B cell (primary cell): ENCODE results near the gene KYAT1. TPM values are rescaled to one million over a fixed set of nuclear protein-coding genes. Genes with fewer than 3 reads are reported as not detected.

ENCODE experiments used
- ATAC-seq: fragments of 200-7000 bp; cut with Tn5 transposase; one replicate; pipeline ENCODE4 v1.10.0; 2021; ENCODE audit warnings: low read depth, mild to moderate bottlenecking, moderate number of reproducible peaks, moderate library complexity
- CTCF ChIA-PET: fragments of 350-600 bp; sonication (Branson Sonifier 250); formaldehyde crosslinking; loops from one replicate; lab custom pipeline; 2021; ENCODE audit warnings: antibody characterized with exemption, inconsistent platforms; lab: Charles Lee
- POLR2A ChIA-PET: fragments of 350-600 bp; sonication (Branson Sonifier 250); formaldehyde crosslinking; loops from one replicate; lab custom pipeline; 2021; ENCODE audit warnings: antibody characterized with exemption; lab: Charles Lee
- DNase-seq: peaks from one replicate; pipeline ENCODE4 v3.0.0; 2013
- H2AFZ ChIP-seq: 2 replicates; pipeline ENCODE4 v1.6.1; 2012; ENCODE audit warnings: mild to moderate bottlenecking, low read depth, low read length; ENCODE audit not compliant: insufficient read depth, poor library complexity, severe bottlenecking
- H3K27ac ChIP-seq, 2 donors: 1 replicate in 1 of 2; 2 replicates in 1 of 2; pipeline ENCODE4 v1.5.1; 2012 to 2013; ENCODE audit warnings: low read length in 2 of 2, mild to moderate bottlenecking in 2 of 2, moderate library complexity in 1 of 2
- H3K27me3 ChIP-seq, 4 experiments: fragments of 200-600 bp in 1 of 4; sonication (generic) in 1 of 4; replicated peaks in 1 of 4; 1 replicate in 2 of 4; 2 replicates in 2 of 4; pipeline versions ENCODE4 v1.6.1 to v1.7.0; 2013 to 2016; ENCODE audit warnings: low read length in 3 of 4, mild to moderate bottlenecking in 2 of 4, mixed read lengths in 1 of 4, moderate library complexity in 1 of 4; ENCODE audit not compliant: insufficient read depth in 4 of 4, control insufficient read depth in 3 of 4; ENCODE audit errors: control extremely low read depth in 1 of 4
- H3K36me3 ChIP-seq, 2 experiments: replicated peaks in 1 of 2; 1 replicate in 1 of 2; 2 replicates in 1 of 2; pipeline versions ENCODE4 v1.6.1 to v1.7.1; 2013; ENCODE audit warnings: low read length in 1 of 2; ENCODE audit not compliant: insufficient read depth in 2 of 2, control insufficient read depth in 1 of 2; ENCODE audit errors: control extremely low read depth in 1 of 2, extremely low read depth in 1 of 2
- H3K4me1 ChIP-seq, 2 donors: fragments of 200-600 bp in 1 of 2; sonication (generic) in 1 of 2; 1 replicate in 1 of 2; 2 replicates in 1 of 2; pipeline versions ENCODE4 v1.5.1 to v1.6.1; 2013 to 2017; ENCODE audit warnings: low read length in 2 of 2; ENCODE audit not compliant: control insufficient read depth in 2 of 2, insufficient read depth in 2 of 2
- H3K4me2 ChIP-seq: replicated peaks from 2 replicates; pipeline ENCODE3; 2012; ENCODE audit warnings: mild to moderate bottlenecking, low read depth, low read length; ENCODE audit not compliant: poor library complexity, severe bottlenecking
- H3K4me3 ChIP-seq, 5 experiments: fragments of 200-600 bp in 1 of 5; sonication (generic) in 1 of 5; 1 replicate in 3 of 5; 2 replicates in 2 of 5; pipeline versions ENCODE4 v1.5.1 to v1.7.0; 2011 to 2016; ENCODE audit warnings: low read length in 4 of 5, mild to moderate bottlenecking in 4 of 5, low read depth in 2 of 5, control low read depth in 1 of 5, moderate library complexity in 1 of 5; ENCODE audit not compliant: insufficient read depth in 1 of 5; ENCODE audit errors: control extremely low read depth in 1 of 5, extremely low read depth in 1 of 5
- H3K79me2 ChIP-seq: fragments of 200-600 bp; sonication (generic); one replicate; pipeline ENCODE4 v1.6.0; 2016; ENCODE audit warnings: low read length; ENCODE audit not compliant: control insufficient read depth, insufficient read depth
- H3K9ac ChIP-seq: fragments of 200-600 bp; sonication (generic); 2 replicates; pipeline ENCODE4 v1.6.1; 2017; ENCODE audit warnings: mild to moderate bottlenecking, low read length, moderate library complexity
- H3K9me3 ChIP-seq, 3 donors: one replicate each; pipeline versions ENCODE4 v1.6.1 to v1.7.1; 2013; ENCODE audit warnings: low read length in 2 of 3; ENCODE audit not compliant: control insufficient read depth in 2 of 3, insufficient read depth in 1 of 3; ENCODE audit errors: control extremely low read depth in 1 of 3
- H4K20me1 ChIP-seq: 2 replicates; pipeline ENCODE4 v1.6.0; 2012; ENCODE audit warnings: mild to moderate bottlenecking, low read length; ENCODE audit not compliant: insufficient read depth, control insufficient read depth, poor library complexity, severe bottlenecking
- H3K27ac Mint-ChIP-seq: one replicate; pipeline ENCODE4 v1.8.0; 2021; ENCODE audit warnings: mixed read lengths
- H3K27me3 Mint-ChIP-seq: one replicate; pipeline ENCODE4 v1.8.0; 2021; ENCODE audit warnings: mixed read lengths
- H3K4me1 Mint-ChIP-seq: one replicate; pipeline ENCODE4 v1.8.0; 2021; ENCODE audit warnings: mixed read lengths
- H3K4me3 Mint-ChIP-seq: one replicate; pipeline ENCODE4 v1.8.0; 2021; ENCODE audit warnings: mixed read lengths
- H3K9me3 Mint-ChIP-seq: one replicate; pipeline ENCODE4 v1.8.0; 2022; ENCODE audit warnings: mixed read lengths; ENCODE audit not compliant: insufficient read depth
- EZH2 ChIP-seq: IDR thresholded peaks from 2 replicates; pipeline ENCODE4 v1.6.1; 2012; ENCODE audit warnings: borderline replicate concordance, low read depth, mild to moderate bottlenecking, moderate library complexity, low read length; ENCODE audit not compliant: insufficient read depth, poor library complexity, severe bottlenecking
- WGBS: methylation state at CpG from one replicate; pipeline ENCODE4 v1.1.5; 2013; ENCODE audit warnings: missing lambda C conversion rate; ENCODE audit not compliant: insufficient coverage; 5-methylcytosine and 5-hydroxymethylcytosine counted together
- intact Hi-C: fragments of 100-400 bp; cut with micrococcal nuclease; formaldehyde crosslinking; loops from one replicate; pipeline ENCODE4 v1.10.0; 2022
- polyA plus RNA-seq: library from polyadenylated mRNA; depleted of rRNA; stranded (reverse); fragments of >200 nt; gene quantifications from 2 replicates; pipeline ENCODE4 v1.2.3, GENCODE V29; 2012
- total RNA-seq, 2 donors: library from RNA; stranded (reverse); fragments of 120-200 nt in 1 of 2; gene quantifications; 1 replicate in 1 of 2; 2 replicates in 1 of 2; pipeline versions ENCODE4 v1.2.3 to v1.2.4, GENCODE V29; 2013 to 2022
- TF ChIP-seq, protein P1 (sequence below): fragments of 200-600 bp; IDR thresholded peaks from one replicate; pipeline ENCODE4 v1.8.0; 2022; ENCODE audit warnings: antibody characterized with exemption, mild to moderate bottlenecking

KYAT1 gene
- total and polyA plus RNA-seq, 2 donors (not counting 1 experiment from before 2014, with no cell fraction given): 7.0 to 16.2 TPM

DNA sequence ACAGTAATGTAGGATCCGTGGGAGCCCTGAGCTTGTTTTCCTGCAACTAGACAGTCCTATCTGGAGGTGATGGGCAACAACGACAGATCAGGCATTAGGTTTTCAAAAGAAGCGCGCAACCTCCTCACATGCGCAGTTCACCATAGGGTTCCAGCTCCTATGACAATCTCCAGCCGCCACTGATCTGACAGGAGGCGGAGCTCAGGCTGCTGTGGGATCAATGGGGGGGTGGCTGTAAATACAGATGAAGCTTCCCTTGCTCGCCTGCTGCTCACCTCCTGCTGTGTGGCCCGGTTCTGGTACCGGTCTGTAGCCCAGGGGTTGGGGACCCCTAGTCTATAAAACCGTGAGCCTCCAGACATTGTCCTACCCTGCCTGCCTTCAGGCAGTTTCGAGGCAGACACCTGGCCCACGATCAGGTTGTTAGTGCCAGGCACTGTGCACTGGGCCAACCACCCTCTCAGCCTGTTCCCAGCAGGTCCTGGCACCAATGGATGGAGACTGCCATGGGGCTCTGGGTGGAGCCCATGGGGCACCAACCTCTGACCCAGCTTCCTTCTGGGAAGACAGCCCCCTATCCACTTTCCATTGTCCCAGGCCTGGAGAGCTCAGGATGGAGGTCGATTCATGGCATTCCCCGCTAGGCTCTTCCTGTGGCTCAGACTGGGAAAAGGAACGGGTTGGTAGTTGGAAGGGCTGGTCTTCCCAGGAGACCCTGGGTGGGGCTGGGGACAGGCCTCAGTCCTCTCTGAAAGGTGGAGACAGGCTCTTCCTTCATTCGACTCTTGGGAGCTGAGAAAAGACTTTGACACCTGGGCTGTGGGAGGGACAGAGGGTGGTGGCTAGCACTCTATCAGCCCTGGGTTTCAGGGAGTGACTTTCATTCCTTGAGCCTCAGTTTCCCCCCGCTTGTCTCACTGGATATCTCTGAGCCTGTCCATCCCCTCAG is 61.8 kb downstream of the KYAT1 start:
- H3K9ac ChIP-seq: no peak overlapping the region
- H3K27ac ChIP-seq: no peak overlapping the region
- no peak for DNase-seq
- ATAC-seq: no peak
- H3K27me3 Mint-ChIP-seq: no peaks in the 10 kb centered on the region
- POLR2A ChIA-PET: interaction anchor here (1.1 to 1.8 kb wide), 2 partner anchors 10 to 130 kb away, joined by 4 to 5 read pairs; partner anchors contain the start of genes SET and SPOUT1
- H3K4me1 Mint-ChIP-seq: peaks cover 14% of the 10 kb centered on the region
- peak overlapping the region; percentile 55 for H3K4me3 Mint-ChIP-seq
- H3K9me3 Mint-ChIP-seq: no peaks in the 10 kb centered on the region
- CTCF ChIA-PET: interaction anchor here (0.6 to 2.1 kb wide), 5 partner anchors 10 to 171 kb away, joined by 3 to 11 read pairs (median 3); no protein-coding TSS in a partner anchor
- no peaks in the 10 kb centered on the region for H4K20me1 ChIP-seq
- H3K4me2 ChIP-seq: peak overlapping the region; percentile 98
- H3K4me1 ChIP-seq: peaks cover 5 to 16% of the 10 kb centered on the region in 2 donors
- peak overlapping the region in 1 of 5 experiments; percentile 35 for H3K4me3 ChIP-seq
- H3K79me2 ChIP-seq: no peaks in the 10 kb centered on the region
- H3K36me3 ChIP-seq: peaks cover 0 to 20% of the 10 kb centered on the region in 2 experiments
- H2AFZ ChIP-seq: no peak overlapping the region
- H3K27me3 ChIP-seq: no peaks in the 10 kb centered on the region
- H3K9me3 ChIP-seq: peaks cover 0 to 9% (median 0%) of the 10 kb centered on the region in 3 donors
- WGBS: 96% methylated on average over 16 of the region's 18 CpGs
- no peak overlapping the region for H3K27ac Mint-ChIP-seq
- TF ChIP-seq, protein P1, sequence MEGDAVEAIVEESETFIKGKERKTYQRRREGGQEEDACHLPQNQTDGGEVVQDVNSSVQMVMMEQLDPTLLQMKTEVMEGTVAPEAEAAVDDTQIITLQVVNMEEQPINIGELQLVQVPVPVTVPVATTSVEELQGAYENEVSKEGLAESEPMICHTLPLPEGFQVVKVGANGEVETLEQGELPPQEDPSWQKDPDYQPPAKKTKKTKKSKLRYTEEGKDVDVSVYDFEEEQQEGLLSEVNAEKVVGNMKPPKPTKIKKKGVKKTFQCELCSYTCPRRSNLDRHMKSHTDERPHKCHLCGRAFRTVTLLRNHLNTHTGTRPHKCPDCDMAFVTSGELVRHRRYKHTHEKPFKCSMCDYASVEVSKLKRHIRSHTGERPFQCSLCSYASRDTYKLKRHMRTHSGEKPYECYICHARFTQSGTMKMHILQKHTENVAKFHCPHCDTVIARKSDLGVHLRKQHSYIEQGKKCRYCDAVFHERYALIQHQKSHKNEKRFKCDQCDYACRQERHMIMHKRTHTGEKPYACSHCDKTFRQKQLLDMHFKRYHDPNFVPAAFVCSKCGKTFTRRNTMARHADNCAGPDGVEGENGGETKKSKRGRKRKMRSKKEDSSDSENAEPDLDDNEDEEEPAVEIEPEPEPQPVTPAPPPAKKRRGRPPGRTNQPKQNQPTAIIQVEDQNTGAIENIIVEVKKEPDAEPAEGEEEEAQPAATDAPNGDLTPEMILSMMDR: no peak
- no peak for TF ChIP-seq EZH2
- intact Hi-C loops: loop anchor here (1.0 to 2.0 kb wide), 2 partner anchors 62 to 171 kb away; partner anchors contain the start of gene LRRC8A
